Smooth muscle cell (in vitro differentiated cells): Measurements from ENCODE around the gene NDC1. TPM values are rescaled to one million over a fixed set of nuclear protein-coding genes. Genes with fewer than 3 reads are reported as not detected.

Source experiments
- DNase-seq: peaks from one replicate; lab custom pipeline; 2025; ENCODE audit not compliant: unreplicated experiment; lab: John Stamatoyannopoulos, UW
- H2AFZ ChIP-seq: fragments of 200-600 bp; sonication (generic); 2 replicates; pipeline ENCODE4 v1.6.0; 2016; ENCODE audit warnings: antibody characterized with exemption, low read depth, mild to moderate bottlenecking
- H3F3A ChIP-seq: fragments of 200-600 bp; sonication (generic); 2 replicates; pipeline ENCODE4 v1.6.0; 2017; ENCODE audit warnings: antibody characterized with exemption, low read depth
- H3K27ac ChIP-seq: fragments of 200-600 bp; sonication (generic); 2 replicates; pipeline ENCODE4 v1.5.1; 2016; ENCODE audit warnings: low read depth, mild to moderate bottlenecking
- H3K27me3 ChIP-seq: fragments of 200-600 bp; sonication (generic); 2 replicates; pipeline ENCODE4 v1.6.1; 2016; ENCODE audit warnings: low read depth, mild to moderate bottlenecking
- H3K36me3 ChIP-seq: fragments of 200-600 bp; sonication (generic); 2 replicates; pipeline ENCODE4 v1.5.1; 2016; ENCODE audit warnings: low read depth
- H3K4me1 ChIP-seq: fragments of 200-600 bp; sonication (generic); 2 replicates; pipeline ENCODE4 v1.5.1; 2016; ENCODE audit warnings: low read depth
- H3K4me2 ChIP-seq: fragments of 200-600 bp; sonication (generic); 2 replicates; pipeline ENCODE4 v1.6.0; 2016; ENCODE audit warnings: mild to moderate bottlenecking
- H3K4me3 ChIP-seq: fragments of 200-600 bp; sonication (generic); 2 replicates; pipeline ENCODE4 v1.5.1; 2016; ENCODE audit warnings: mild to moderate bottlenecking
- H3K79me2 ChIP-seq: fragments of 200-600 bp; sonication (generic); 2 replicates; pipeline ENCODE4 v1.6.0; 2016; ENCODE audit warnings: low read depth, mild to moderate bottlenecking
- H3K9ac ChIP-seq: fragments of 200-600 bp; sonication (generic); 2 replicates; pipeline ENCODE4 v1.6.0; 2016; ENCODE audit warnings: low read depth
- H3K9me3 ChIP-seq: fragments of 200-600 bp; sonication (generic); replicated peaks from 2 replicates; pipeline ENCODE4 v1.5.1; 2016; ENCODE audit warnings: low read depth
- H4K20me1 ChIP-seq: fragments of 200-600 bp; sonication (generic); 2 replicates; pipeline ENCODE4 v1.6.0; 2016; ENCODE audit warnings: low read depth
- CTCF ChIP-seq: fragments of 200-600 bp; sonication (generic); IDR thresholded peaks from 2 replicates; pipeline ENCODE4 v1.5.1; 2017; ENCODE audit warnings: borderline replicate concordance, mild to moderate bottlenecking, antibody characterized with exemption; ENCODE audit not compliant: insufficient read depth, poor library complexity, severe bottlenecking
- WGBS: methylation state at CpG from one replicate; pipeline ENCODE4 v1.1.7; 2016; ENCODE audit warnings: low lambda C conversion rate; 5-methylcytosine and 5-hydroxymethylcytosine counted together
- polyA plus RNA-seq: library from polyadenylated mRNA; unstranded; fragments of >200 nt; fragmentation: Nextera tagmentation; extraction: Ambion mirVana; gene quantifications from 2 replicates; pipeline ENCODE4 v1.2.1, GENCODE V29; 2016
- total RNA-seq: library from RNA; depleted of rRNA; stranded (reverse); fragments of >200 nt; gene quantifications from 2 replicates; pipeline ENCODE4 v1.2.3, GENCODE V29; 2014

Gene NDC1
- total and polyA plus RNA-seq, 2 experiments from 2014 or later, result 5.5 to 20.2 TPM

DNA sequence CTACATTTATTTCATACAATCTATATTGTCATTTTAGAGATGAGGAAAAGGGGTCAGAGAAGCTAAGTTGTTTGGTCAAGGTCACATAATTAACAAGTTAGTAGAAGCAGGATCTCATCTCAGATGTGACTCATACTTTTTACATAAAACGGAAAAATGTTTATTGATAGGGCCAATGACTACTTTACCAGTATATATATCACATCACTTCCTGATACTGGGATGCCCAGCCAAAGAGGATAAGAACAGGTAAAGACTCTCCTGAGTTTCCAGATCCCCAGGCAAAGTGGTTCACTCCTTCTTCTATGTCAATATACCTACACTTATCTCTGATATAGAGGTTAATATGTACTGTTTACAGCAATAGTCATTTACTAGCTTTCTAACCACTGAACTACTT, 30.5 kb upstream of the NDC1 start:
- Histone ChIP-seq H3K79me2 (no peaks in the 10 kb centered on the region), H3K9ac (no peak overlapping the region), H3K4me1 (no peaks in the 10 kb centered on the region), H3F3A (no peaks in the 10 kb centered on the region), H3K36me3 (peaks cover 12% of the 10 kb centered on the region), H2AFZ (no peak overlapping the region), H4K20me1 (no peaks in the 10 kb centered on the region), H3K27me3 (no peaks in the 10 kb centered on the region), H3K4me2 (no peak overlapping the region), H3K27ac (no peak overlapping the region), H3K9me3 (no peaks in the 10 kb centered on the region), H3K4me3 (no peak overlapping the region)
- 90% methylated on average over 1 of the region's 1 CpG for WGBS
- DNase-seq, result no peak
- no peak for TF ChIP-seq CTCF

GRCh38 chr1:53862507-53862906, 24.4 kb upstream of the NDC1 start:
- H3K4me3 ChIP-seq, result no peak overlapping the region
- no peaks in the 10 kb centered on the region for H3F3A ChIP-seq
- H3K27ac ChIP-seq, result no peak overlapping the region
- H4K20me1 ChIP-seq, result peaks cover 4% of the 10 kb centered on the region
- no peak overlapping the region for H2AFZ ChIP-seq
- no peak overlapping the region for H3K9ac ChIP-seq
- 93% methylated on average over 7 of the region's 7 CpGs for WGBS
- H3K79me2 ChIP-seq, result no peaks in the 10 kb centered on the region
- no peaks in the 10 kb centered on the region for H3K4me1 ChIP-seq
- no peaks in the 10 kb centered on the region for H3K27me3 ChIP-seq
- no peaks in the 10 kb centered on the region for H3K36me3 ChIP-seq
- H3K9me3 ChIP-seq, result no peaks in the 10 kb centered on the region
- no peak overlapping the region for H3K4me2 ChIP-seq
- no peak for TF ChIP-seq CTCF
- DNase-seq, result no peak

GRCh38 chr1:53860967-53861411, 22.9 kb upstream of the NDC1 start:
- Histone ChIP-seq H3K4me2 (no peak overlapping the region), H3K9me3 (no peaks in the 10 kb centered on the region), H3K9ac (no peak overlapping the region), H3K4me3 (no peak overlapping the region), H3K79me2 (no peaks in the 10 kb centered on the region), H2AFZ (no peak overlapping the region), H3K36me3 (no peaks in the 10 kb centered on the region), H3K27ac (no peak overlapping the region), H3F3A (no peaks in the 10 kb centered on the region), H3K27me3 (no peaks in the 10 kb centered on the region), H3K4me1 (no peaks in the 10 kb centered on the region), H4K20me1 (peaks cover 4% of the 10 kb centered on the region)
- no peak for DNase-seq
- peak; percentile 77 for TF ChIP-seq CTCF

GRCh38 chr1:53851571-53852285, 13.6 kb upstream of the NDC1 start:
- no peak overlapping the region for H3K4me2 ChIP-seq
- H3K36me3 ChIP-seq, result no peaks in the 10 kb centered on the region
- H3K4me1 ChIP-seq, result no peaks in the 10 kb centered on the region
- H3F3A ChIP-seq, result no peaks in the 10 kb centered on the region
- H4K20me1 ChIP-seq, result no peaks in the 10 kb centered on the region
- no peak for TF ChIP-seq CTCF
- WGBS, result 95% methylated on average over 9 of the region's 9 CpGs
- DNase-seq, result no peak
- no peak overlapping the region for H2AFZ ChIP-seq
- no peaks in the 10 kb centered on the region for H3K9me3 ChIP-seq
- no peak overlapping the region for H3K9ac ChIP-seq
- H3K4me3 ChIP-seq, result no peak overlapping the region
- H3K79me2 ChIP-seq, result no peaks in the 10 kb centered on the region
- no peaks in the 10 kb centered on the region for H3K27me3 ChIP-seq
- H3K27ac ChIP-seq, result no peak overlapping the region
